ENCODE results near the gene CENPV. TPM values are rescaled to one million over a fixed set of nuclear protein-coding genes. Genes with fewer than 3 reads are reported as not detected.

CENPV gene
- total RNA-seq, 3 donors from 2014 or later: 26.9 to 91.5 (median 50.1) TPM

DNA sequence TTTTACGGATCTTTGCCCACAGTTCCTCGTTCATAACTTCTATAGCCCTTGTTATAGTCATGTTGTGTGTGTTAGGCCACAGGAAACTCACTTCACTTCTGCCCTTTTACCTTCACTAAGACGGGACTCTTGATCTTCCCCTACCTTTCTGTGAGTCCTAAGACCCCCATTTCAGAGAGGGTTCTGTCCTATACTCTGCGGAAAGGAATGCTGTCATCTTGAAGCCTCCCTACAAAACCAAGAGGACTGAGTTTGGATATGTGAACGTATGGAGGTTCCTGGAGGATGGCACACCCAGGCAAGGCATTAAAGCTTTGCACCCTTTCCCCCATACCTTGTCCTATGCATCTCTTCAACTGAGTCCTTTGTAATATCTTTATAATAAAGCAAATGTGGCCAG is 31.3 kb upstream of the CENPV start:
- no peak overlapping the region for H3K4me3 ChIP-seq
- ATAC-seq (peak; percentile 5), DNase-seq (no peak)
- intact Hi-C loops (cut with DNase I, micrococcal nuclease): no loop called here
- no peaks in the 10 kb centered on the region for H3K36me3 ChIP-seq (ENCODE audit: low read depth)
- H3K9me3 ChIP-seq: no peaks in the 10 kb centered on the region
- no peak for TF ChIP-seq CTCF (IDR thresholded peaks at IDR 0.05)
- peaks cover 18% of the 10 kb centered on the region for H3K4me1 ChIP-seq (ENCODE audit: low read depth)

GRCh38 chr17:16383772-16384287 is 30.6 kb upstream of the CENPV start:
- no peak for DNase-seq
- TF ChIP-seq CTCF (IDR thresholded peaks at IDR 0.05): no peak
- Histone ChIP-seq H3K36me3 (ENCODE audit: low read depth) (no peaks in the 10 kb centered on the region), H3K9me3 (no peaks in the 10 kb centered on the region), H3K4me3 (no peak overlapping the region), H3K4me1 (ENCODE audit: low read depth) (peaks cover 20% of the 10 kb centered on the region)
- intact Hi-C loops (cut with DNase I, micrococcal nuclease): no loop called here
- ATAC-seq: no peak

DNA sequence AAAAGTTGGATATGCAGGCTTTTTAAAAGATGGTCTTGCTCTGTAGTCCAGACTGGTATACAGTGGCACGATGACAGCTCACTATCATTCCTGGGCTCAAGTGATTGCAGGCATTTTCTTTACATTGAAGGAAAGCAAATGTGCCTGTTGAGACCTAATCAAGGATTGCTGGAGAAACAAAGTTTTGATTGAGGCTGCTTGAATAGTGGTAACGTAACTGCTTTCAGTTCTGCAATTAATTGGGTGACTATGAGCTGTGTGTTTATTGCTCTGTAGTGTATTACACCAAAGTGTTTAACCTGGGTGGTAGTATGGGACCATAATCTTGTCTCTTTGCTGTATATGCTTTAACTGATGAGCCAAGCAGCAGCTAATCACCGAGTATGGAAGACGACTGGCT is 29.9 kb upstream of the CENPV start:
- H3K4me1 ChIP-seq (ENCODE audit: low read depth): peaks cover 23% of the 10 kb centered on the region
- TF ChIP-seq CTCF (IDR thresholded peaks at IDR 0.05): no peak
- ATAC-seq (no peak), DNase-seq (no peak)
- no peak overlapping the region for H3K4me3 ChIP-seq
- intact Hi-C loops (cut with DNase I, micrococcal nuclease): no loop called here
- H3K36me3 ChIP-seq (ENCODE audit: low read depth): no peaks in the 10 kb centered on the region
- no peaks in the 10 kb centered on the region for H3K9me3 ChIP-seq

GRCh38 chr17:16381496-16381820 is 28.2 kb upstream of the CENPV start:
- ATAC-seq (no peak), DNase-seq (no peak)
- intact Hi-C loops (cut with DNase I, micrococcal nuclease): no loop called here
- peaks cover 29% of the 10 kb centered on the region for H3K4me1 ChIP-seq (ENCODE audit: low read depth)
- H3K36me3 ChIP-seq (ENCODE audit: low read depth): no peaks in the 10 kb centered on the region
- no peaks in the 10 kb centered on the region for H3K9me3 ChIP-seq
- no peak for TF ChIP-seq CTCF (IDR thresholded peaks at IDR 0.05)
- peak overlapping the region; percentile 56 for H3K4me3 ChIP-seq

GRCh38 chr17:16380640-16381495 is 27.6 kb upstream of the CENPV start, which contains the start of gene UBB:
UBB (plus strand) TSS chr17:16381091; CDS start chr17:16381908, 817 bp downstream.
- peak; percentile 96 to 98 (median 96) for DNase-seq
- ATAC-seq: peak; percentile 95
- Histone ChIP-seq H3K4me1 (ENCODE audit: low read depth) (peaks cover 29% of the 10 kb centered on the region), H3K9me3 (no peaks in the 10 kb centered on the region), H3K4me3 (peak within 1 kb of the TSS; percentile 56), H3K36me3 (ENCODE audit: low read depth) (no peaks in the 10 kb centered on the region)
- intact Hi-C loops (cut with DNase I, micrococcal nuclease): no loop called here
- TF ChIP-seq CTCF (IDR thresholded peaks at IDR 0.05): no peak
